HG03342 (cell line): ENCODE results near the gene SLC28A1.
"Not testable (repeated sequence)": the region's sequence is repeated elsewhere in the genome, so short reads cannot be mapped to it uniquely, and the experiment has no call there.

ENCODE experiments used
- ATAC-seq: cut with Tn5 transposase; IDR thresholded peaks from one replicate; pipeline ENCODE4 v1.9.1; 2021; ENCODE audit warnings: mild to moderate bottlenecking, moderate library complexity; ENCODE audit not compliant: unreplicated experiment

Gene SLC28A1

GRCh38 chr15:84883916-84884781 lies at the start of gene SLC28A1:
Gene SLC28A1 (plus strand): TSS chr15:84884662. CDS start chr15:84887761, 3,099 bp downstream.
- no peak for ATAC-seq

- no peak for ATAC-seq
These were observed 49.5 kb upstream of the SLC28A1 start for GRCh38 chr15:84834969-84835368.

GRCh38 chr15:84835661-84836337 lies 48.7 kb upstream of the SLC28A1 start:
- ATAC-seq: no peak

GRCh38 chr15:84836844-84837243 lies 47.6 kb upstream of the SLC28A1 start:
- no peak for ATAC-seq

- no peak for ATAC-seq
These were observed 44.7 kb upstream of the SLC28A1 start for GRCh38 chr15:84839714-84840113.

GRCh38 chr15:84840255-84840654 lies 44.2 kb upstream of the SLC28A1 start:
- ATAC-seq: no peak

GRCh38 chr15:84840741-84841429 lies 43.6 kb upstream of the SLC28A1 start:
- no peak for ATAC-seq

- no peak for ATAC-seq
These were observed 41.7 kb upstream of the SLC28A1 start for GRCh38 chr15:84842781-84843180.

- ATAC-seq: no peak
These were observed 39.5 kb upstream of the SLC28A1 start for GRCh38 chr15:84844964-84845363.

- not testable (repeated sequence) for ATAC-seq
These were observed 38.8 kb upstream of the SLC28A1 start for GRCh38 chr15:84845631-84846030.

- no peak for ATAC-seq
These were observed 38.2 kb upstream of the SLC28A1 start for GRCh38 chr15:84846269-84846668.

- no peak for ATAC-seq
These were observed 37.1 kb upstream of the SLC28A1 start for GRCh38 chr15:84847382-84847781.

- ATAC-seq: no peak
These were observed 32.2 kb upstream of the SLC28A1 start for GRCh38 chr15:84852212-84852611.

- ATAC-seq: no peak
These were observed 29.3 kb upstream of the SLC28A1 start for GRCh38 chr15:84855136-84855535.

- ATAC-seq: no peak
These were observed 28.7 kb upstream of the SLC28A1 start for GRCh38 chr15:84855765-84856164.

- ATAC-seq: no peak
These were observed 27.6 kb upstream of the SLC28A1 start for GRCh38 chr15:84856731-84857417.

- no peak for ATAC-seq
These were observed 27.0 kb upstream of the SLC28A1 start for GRCh38 chr15:84857418-84858004.

- no peak for ATAC-seq
These were observed 26.2 kb upstream of the SLC28A1 start for GRCh38 chr15:84858231-84858630.

- ATAC-seq: no peak
These were observed 25.3 kb upstream of the SLC28A1 start for GRCh38 chr15:84859144-84859543.

- ATAC-seq: no peak
These were observed 24.8 kb upstream of the SLC28A1 start for GRCh38 chr15:84859651-84860050.

- ATAC-seq: no peak
These were observed 22.7 kb upstream of the SLC28A1 start for GRCh38 chr15:84861781-84862180.
